ENCODE results near the gene STING1. TPM values are rescaled to one million over a fixed set of nuclear protein-coding genes. Genes with fewer than 3 reads are reported as not detected.

The STING1 gene
- total RNA-seq, 2 donors from 2014 or later = 0.20 TPM; not detected in 1

DNA sequence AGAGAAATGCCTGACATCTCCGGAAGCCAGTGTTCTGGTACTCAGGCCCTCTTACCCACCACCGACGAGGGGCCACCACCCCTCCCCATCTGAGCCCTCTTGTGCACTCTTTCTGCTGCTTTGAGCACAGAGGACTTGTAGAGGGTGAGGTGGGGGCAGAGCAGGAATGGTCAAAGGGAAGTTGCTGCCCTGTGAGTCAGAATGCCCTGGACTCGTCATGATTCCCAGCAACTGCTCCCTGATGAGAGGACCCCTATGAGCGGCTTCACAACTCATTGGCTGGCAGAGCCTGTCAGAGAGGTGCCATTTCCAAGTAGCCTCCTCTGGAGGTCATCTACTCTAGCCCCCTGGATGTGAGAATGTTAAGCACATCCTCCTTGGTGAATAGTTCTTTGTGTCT, 20.9 kb downstream of the STING1 start:
- Mint-ChIP-seq H3K4me1 (peaks cover 24% of the 10 kb centered on the region), H3K27me3 (ENCODE audit: insufficient read depth) (no peaks in the 10 kb centered on the region), H3K36me3 (ENCODE audit: low read depth) (no peaks in the 10 kb centered on the region), H3K9me3 (no peaks in the 10 kb centered on the region), H3K27ac (no peak overlapping the region), H3K4me3 (no peak overlapping the region)
- peaks cover 12% of the 10 kb centered on the region for H3K4me1 ChIP-seq (ENCODE audit: control insufficient read depth, insufficient read depth, low read length)
- no peak overlapping the region for H3K4me3 ChIP-seq (ENCODE audit: low read length)
- no peak overlapping the region for H3K27ac ChIP-seq (ENCODE audit: low read depth, low read length)
- no peaks in the 10 kb centered on the region for H3K36me3 ChIP-seq (ENCODE audit: control insufficient read depth, insufficient read depth, low read length)
- peak; percentile 61 for DNase-seq
- peak; percentile 22 for TF ChIP-seq CTCF (conservative IDR thresholded peaks at IDR 0.05)
- no peak overlapping the region for H3K9ac ChIP-seq (ENCODE audit: extremely low read depth, low read length, poor library complexity, severe bottlenecking)
- no peaks in the 10 kb centered on the region for H3K27me3 ChIP-seq (ENCODE audit: control insufficient read depth, insufficient read depth, low read length, poor library complexity, severe bottlenecking)
- WGBS, 2 experiments (ENCODE audit: insufficient coverage in 1 of 2, insufficient read length in 1 of 2) = 76 to 85% methylated on average over 3 to 5 of the region's 5 CpGs
- H3K9me3 ChIP-seq (ENCODE audit: control insufficient read depth, low read length) = no peaks in the 10 kb centered on the region

DNA sequence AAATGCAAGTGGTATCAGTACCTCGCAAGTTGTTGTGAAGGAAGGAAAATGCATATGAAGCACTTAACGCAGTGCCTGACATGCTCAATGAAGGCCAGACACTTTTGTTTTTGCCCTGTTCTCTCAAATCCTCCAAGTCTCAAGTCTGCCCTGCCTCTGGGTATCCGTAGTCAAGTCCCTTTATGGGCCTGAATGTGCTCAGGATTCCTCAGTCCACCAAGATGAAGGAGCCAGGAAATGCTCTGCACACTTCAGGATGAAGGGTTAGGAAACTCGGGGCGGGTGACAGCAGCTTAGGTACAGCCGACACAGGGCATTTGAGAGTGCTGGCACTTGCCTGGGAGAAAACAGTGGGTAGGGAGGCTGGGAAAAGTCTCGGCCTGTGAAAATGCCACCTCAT, 21.4 kb downstream of the STING1 start:
- Mint-ChIP-seq H3K9me3 (no peaks in the 10 kb centered on the region), H3K36me3 (ENCODE audit: low read depth) (no peaks in the 10 kb centered on the region), H3K27ac (no peak overlapping the region), H3K27me3 (ENCODE audit: insufficient read depth) (no peaks in the 10 kb centered on the region), H3K4me3 (no peak overlapping the region), H3K4me1 (peaks cover 28% of the 10 kb centered on the region)
- 90 to 92% methylated on average over 6 to 7 of the region's 7 CpGs for WGBS, 2 experiments (ENCODE audit: insufficient coverage in 1 of 2, insufficient read length in 1 of 2)
- Histone ChIP-seq H3K9me3 (ENCODE audit: control insufficient read depth, low read length) (no peaks in the 10 kb centered on the region), H3K36me3 (ENCODE audit: control insufficient read depth, insufficient read depth, low read length) (no peaks in the 10 kb centered on the region), H3K27me3 (ENCODE audit: control insufficient read depth, insufficient read depth, low read length, poor library complexity, severe bottlenecking) (no peaks in the 10 kb centered on the region), H3K4me1 (ENCODE audit: control insufficient read depth, insufficient read depth, low read length) (peaks cover 14% of the 10 kb centered on the region), H3K4me3 (ENCODE audit: low read length) (no peak overlapping the region), H3K9ac (ENCODE audit: extremely low read depth, low read length, poor library complexity, severe bottlenecking) (no peak overlapping the region), H3K27ac (ENCODE audit: low read depth, low read length) (no peak overlapping the region)
- TF ChIP-seq CTCF (conservative IDR thresholded peaks at IDR 0.05) = no peak
- no peak for DNase-seq

DNA sequence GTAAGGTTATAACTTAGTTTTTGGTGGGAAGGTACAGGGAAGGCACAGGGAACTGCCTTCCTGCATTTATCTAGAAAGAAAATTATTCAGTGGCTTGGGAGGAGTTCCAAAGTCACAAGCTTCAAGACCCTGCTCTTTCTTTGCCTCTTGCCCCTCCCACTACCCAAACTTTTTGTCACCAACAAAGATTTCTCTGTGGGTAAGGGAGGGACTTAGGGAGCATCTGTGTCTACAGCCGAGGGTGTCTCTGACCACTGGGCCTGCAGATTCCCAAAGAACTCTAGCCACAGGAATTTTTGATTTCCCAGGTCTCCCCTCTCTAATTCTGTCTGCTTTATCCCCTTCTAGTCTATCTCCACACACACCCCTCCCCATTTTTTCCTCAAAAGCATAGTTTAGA, 22.1 kb downstream of the STING1 start:
- peaks cover 15% of the 10 kb centered on the region for H3K4me1 ChIP-seq (ENCODE audit: control insufficient read depth, insufficient read depth, low read length)
- no peak overlapping the region for H3K9ac ChIP-seq (ENCODE audit: extremely low read depth, low read length, poor library complexity, severe bottlenecking)
- Mint-ChIP-seq H3K9me3 (no peaks in the 10 kb centered on the region), H3K4me3 (no peak overlapping the region), H3K27ac (peak overlapping the region; percentile 60), H3K4me1 (peaks cover 29% of the 10 kb centered on the region), H3K36me3 (ENCODE audit: low read depth) (no peaks in the 10 kb centered on the region), H3K27me3 (ENCODE audit: insufficient read depth) (no peaks in the 10 kb centered on the region)
- WGBS, 2 experiments (ENCODE audit: insufficient coverage in 1 of 2, insufficient read length in 1 of 2) = 94% methylated on average over 1 of the region's 1 CpG; no CpG with 5 or more reads in 1 of the 2 experiments
- H3K27me3 ChIP-seq (ENCODE audit: control insufficient read depth, insufficient read depth, low read length, poor library complexity, severe bottlenecking) = no peaks in the 10 kb centered on the region
- H3K9me3 ChIP-seq (ENCODE audit: control insufficient read depth, low read length) = no peaks in the 10 kb centered on the region
- H3K4me3 ChIP-seq (ENCODE audit: low read length) = no peak overlapping the region
- no peak overlapping the region for H3K27ac ChIP-seq (ENCODE audit: low read depth, low read length)
- no peak for DNase-seq
- no peaks in the 10 kb centered on the region for H3K36me3 ChIP-seq (ENCODE audit: control insufficient read depth, insufficient read depth, low read length)
- no peak for TF ChIP-seq CTCF (conservative IDR thresholded peaks at IDR 0.05)

Data from endodermal cell (in vitro differentiated cells).